Calu3 (cell line): ENCODE measurements around the gene PPEF2. TPM values are rescaled to one million over a fixed set of nuclear protein-coding genes. Genes with fewer than 3 reads are reported as not detected.

Source experiments
- BruUV-seq: library from RNA; stranded (reverse); fragments of 400-500 nt; replicated peaks from 2 replicates; lab custom pipeline; 2021; lab: Mats Ljungman, UMichigan
- CTCF ChIA-PET: fragments of 300-600 bp; sonication (Branson Sonifier 250); formaldehyde crosslinking; loops from one replicate; lab custom pipeline; 2022; ENCODE audit warnings: antibody characterized with exemption; lab: Charles Lee
- DNase-seq: peaks from one replicate; pipeline ENCODE4 v3.0.0; 2022
- H3K27ac Mint-ChIP-seq: one replicate; pipeline ENCODE4 v1.8.0; 2022; ENCODE audit warnings: mixed read lengths; ENCODE audit not compliant: unreplicated experiment
- H3K27me3 Mint-ChIP-seq: one replicate; pipeline ENCODE4 v1.8.0; 2022; ENCODE audit warnings: mixed read lengths; ENCODE audit not compliant: unreplicated experiment
- H3K36me3 Mint-ChIP-seq: one replicate; pipeline ENCODE4 v1.8.0; 2022; ENCODE audit warnings: mild to moderate bottlenecking, moderate library complexity, mixed read lengths; ENCODE audit not compliant: insufficient read depth, unreplicated experiment
- H3K4me1 Mint-ChIP-seq: one replicate; pipeline ENCODE4 v1.8.0; 2022; ENCODE audit warnings: mild to moderate bottlenecking, low read depth, mixed read lengths; ENCODE audit not compliant: unreplicated experiment
- H3K4me3 Mint-ChIP-seq: one replicate; pipeline ENCODE4 v1.8.0; 2022; ENCODE audit warnings: mild to moderate bottlenecking, low read depth, moderate library complexity, mixed read lengths; ENCODE audit not compliant: unreplicated experiment
- H3K9me3 Mint-ChIP-seq: one replicate; pipeline ENCODE4 v1.8.0; 2022; ENCODE audit warnings: low read depth, mixed read lengths; ENCODE audit not compliant: unreplicated experiment
- CTCF ChIP-seq: fragments of 200-600 bp; IDR thresholded peaks from one replicate; pipeline ENCODE4 v1.8.0; 2022; ENCODE audit warnings: antibody characterized with exemption; ENCODE audit not compliant: unreplicated experiment
- intact Hi-C: fragments of 100-400 bp; cut with micrococcal nuclease; formaldehyde crosslinking; loops from one replicate; pipeline ENCODE4 v1.10.0; 2022; ENCODE audit not compliant: unreplicated experiment
- total RNA-seq: library from RNA; stranded (reverse); gene quantifications from 2 replicates; pipeline ENCODE4 v1.2.3, GENCODE V29; 2022

Gene PPEF2
- total RNA-seq, 1 experiment from 2014 or later = not detected

GRCh38 chr4:75820197-75820596 lies 82.1 kb downstream of the PPEF2 start:
- intact Hi-C loops = no loop called here
- no TSS peak for BruUV-seq
- H3K9me3 Mint-ChIP-seq = no peaks in the 10 kb centered on the region
- no peak for TF ChIP-seq CTCF
- no peak overlapping the region for H3K27ac Mint-ChIP-seq
- no peak for DNase-seq
- CTCF ChIA-PET = no interaction called here
- H3K36me3 Mint-ChIP-seq = no peaks in the 10 kb centered on the region
- no peak overlapping the region for H3K4me3 Mint-ChIP-seq
- no peaks in the 10 kb centered on the region for H3K27me3 Mint-ChIP-seq
- H3K4me1 Mint-ChIP-seq = no peaks in the 10 kb centered on the region

- Mint-ChIP-seq H3K9me3 (no peaks in the 10 kb centered on the region), H3K4me3 (no peak overlapping the region), H3K4me1 (no peaks in the 10 kb centered on the region), H3K27ac (no peak overlapping the region), H3K27me3 (no peaks in the 10 kb centered on the region), H3K36me3 (no peaks in the 10 kb centered on the region)
- BruUV-seq = no TSS peak
- no peak for DNase-seq
- intact Hi-C loops = no loop called here
- CTCF ChIA-PET = no interaction called here
- no peak for TF ChIP-seq CTCF
Measured at GRCh38 chr4:75819121-75819520, 83.1 kb downstream of the PPEF2 start.

GRCh38 chr4:75817901-75818300 lies 84.4 kb downstream of the PPEF2 start:
- no peaks in the 10 kb centered on the region for H3K36me3 Mint-ChIP-seq
- no TSS peak for BruUV-seq
- no peaks in the 10 kb centered on the region for H3K4me1 Mint-ChIP-seq
- H3K27me3 Mint-ChIP-seq = no peaks in the 10 kb centered on the region
- no peaks in the 10 kb centered on the region for H3K9me3 Mint-ChIP-seq
- intact Hi-C loops = no loop called here
- CTCF ChIA-PET = no interaction called here
- H3K4me3 Mint-ChIP-seq = no peak overlapping the region
- no peak overlapping the region for H3K27ac Mint-ChIP-seq
- no peak for DNase-seq
- no peak for TF ChIP-seq CTCF

Other genes with a start within 250 kb of the PPEF2 start
- 122 and 128 TPM in 2 replicates for gene G3BP2, start 229.0 kb downstream of the PPEF2 start, total RNA-seq
- 45.2 and 45.4 TPM in 2 replicates for gene USO1, start 177.9 kb downstream of the PPEF2 start, total RNA-seq
- gene NAAA, start 38.6 kb upstream of the PPEF2 start, total RNA-seq = 6.2 and 8.2 TPM in 2 replicates
- 28.5 and 37.4 TPM in 2 replicates for gene SDAD1, start 88.5 kb upstream of the PPEF2 start, total RNA-seq
- not detected in 2 replicates for gene CXCL9, start 105.1 kb upstream of the PPEF2 start, total RNA-seq
- 6.7 and 21.6 TPM in 2 replicates for gene CXCL10, start 121.0 kb upstream of the PPEF2 start, total RNA-seq
- 6.0 and 38.4 TPM in 2 replicates for gene CXCL11, start 133.6 kb upstream of the PPEF2 start, total RNA-seq
- 1.7 and 1.9 TPM in 2 replicates for gene ART3, start 172.3 kb upstream of the PPEF2 start, total RNA-seq
- 33.9 and 40.8 TPM in 2 replicates for gene NUP54, start 245.9 kb upstream of the PPEF2 start, total RNA-seq